ENCODE measurements around the gene PLIN1.

DNA sequence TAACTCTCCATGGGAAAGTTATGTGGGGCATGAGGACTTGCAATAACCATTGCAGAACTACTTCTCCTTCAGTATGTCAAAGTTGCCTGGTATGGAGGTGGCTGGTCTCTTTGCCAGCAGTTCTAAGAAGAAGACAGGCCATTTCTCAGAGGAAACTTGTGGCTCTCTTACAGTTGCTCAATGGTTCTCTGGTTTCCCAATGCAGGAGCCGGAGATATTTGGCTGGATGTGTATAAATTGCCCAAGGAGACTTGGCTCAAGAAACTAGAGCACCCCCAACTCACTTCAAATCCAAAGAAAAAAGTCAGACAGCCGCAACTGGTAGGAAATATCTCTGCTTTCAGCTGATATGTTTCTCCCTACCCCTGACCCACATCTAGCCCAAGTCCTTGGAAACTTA is 35.6 kb upstream of the PLIN1 start:
- no peak for TF ChIP-seq SIN3A (IDR thresholded peaks at IDR 0.05; ENCODE audit: borderline replicate concordance, insufficient read depth, low read length)
- TF ChIP-seq POLR2AphosphoS5 (IDR thresholded peaks at IDR 0.05; ENCODE audit: low read depth, low read length): no peak
- TF ChIP-seq REST (IDR thresholded peaks at IDR 0.05; ENCODE audit: insufficient read depth in 1 of 2, low read depth in 2 of 2, low read length in 2 of 2): no peak
- TF ChIP-seq FOXP2 (optimal IDR thresholded peaks at IDR 0.05; ENCODE audit: borderline replicate concordance, extremely low read depth, extremely low read length, insufficient read depth): no peak

Measured in PFSK-1 (cell line).